ENCODE results near the gene FNDC3B. TPM values are rescaled to one million over a fixed set of nuclear protein-coding genes. Genes with fewer than 3 reads are reported as not detected.

FNDC3B gene
- total RNA-seq, 5 donors from 2014 or later (not counting 1 experiment from before 2014, with no cell fraction given), result 18.1 to 46.5 (median 23.5) TPM

DNA sequence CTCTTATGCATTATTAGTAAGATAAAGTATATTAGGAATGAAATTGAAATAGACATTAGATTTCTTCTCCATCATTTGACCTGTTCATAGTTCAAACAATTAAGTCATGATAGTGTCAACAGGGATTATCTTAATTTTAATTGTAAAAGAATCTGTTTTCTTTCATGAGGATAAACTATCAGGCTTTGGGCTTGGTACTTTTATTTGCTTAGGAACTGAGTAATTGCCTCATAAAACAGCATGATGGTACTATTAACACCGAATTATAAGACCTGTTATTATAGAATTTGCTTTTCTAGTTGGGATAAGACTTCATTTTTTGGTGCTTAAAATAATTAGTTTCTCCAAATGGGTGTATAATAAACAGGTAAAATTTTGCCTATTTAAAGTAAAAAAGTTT lies 71.8 kb downstream of the FNDC3B start:
- H3K36me3 ChIP-seq (ENCODE audit: control insufficient read depth in 2 of 2, extremely low read depth in 1 of 2, insufficient read depth in 1 of 2, low read length in 1 of 2), result no peaks in the 10 kb centered on the region
- DNase-seq, result no peak
- no peak overlapping the region for H3K27ac Mint-ChIP-seq
- H3K4me3 ChIP-seq (ENCODE audit: control insufficient read depth in 1 of 2, extremely low read depth in 1 of 2, low read length in 1 of 2), result no peak overlapping the region
- no peak for ATAC-seq (replicated peaks in 1 of 4)
- H3K27ac ChIP-seq (ENCODE audit: low read length), result no peak overlapping the region
- no CpG with 5 or more reads among the region's 1 CpG for WGBS (ENCODE audit: insufficient coverage)
- ChIA-PET POLR2A (no interaction called here), CTCF (interaction anchor here in 1 of 2 donors (0.7 kb wide), 1 partner anchor 15 kb away, joined by 10 read pairs; no protein-coding TSS in a partner anchor)
- H3K4me3 Mint-ChIP-seq, result no peak overlapping the region
- H3K9me3 ChIP-seq, result no peaks in the 10 kb centered on the region
- peaks cover 28 to 36% of the 10 kb centered on the region in 2 experiments for H3K4me1 ChIP-seq (ENCODE audit: control insufficient read depth in 1 of 2, extremely low read depth in 1 of 2, insufficient read depth in 2 of 2, low read length in 2 of 2)
- no peaks in the 10 kb centered on the region for H3K27me3 ChIP-seq (replicated peaks in 1 of 2; ENCODE audit: control insufficient read depth in 2 of 2, extremely low read depth in 1 of 2, insufficient read depth in 2 of 2, low read length in 1 of 2)
- H3K27me3 Mint-ChIP-seq, result peaks cover 0 to 2% of the 10 kb centered on the region in 2 donors
- H3K36me3 Mint-ChIP-seq, result peaks cover 26% of the 10 kb centered on the region
- H3K9me3 Mint-ChIP-seq, result no peaks in the 10 kb centered on the region
- H3K4me1 Mint-ChIP-seq, result peaks cover 47 to 60% (median 56%) of the 10 kb centered on the region in 3 donors

DNA sequence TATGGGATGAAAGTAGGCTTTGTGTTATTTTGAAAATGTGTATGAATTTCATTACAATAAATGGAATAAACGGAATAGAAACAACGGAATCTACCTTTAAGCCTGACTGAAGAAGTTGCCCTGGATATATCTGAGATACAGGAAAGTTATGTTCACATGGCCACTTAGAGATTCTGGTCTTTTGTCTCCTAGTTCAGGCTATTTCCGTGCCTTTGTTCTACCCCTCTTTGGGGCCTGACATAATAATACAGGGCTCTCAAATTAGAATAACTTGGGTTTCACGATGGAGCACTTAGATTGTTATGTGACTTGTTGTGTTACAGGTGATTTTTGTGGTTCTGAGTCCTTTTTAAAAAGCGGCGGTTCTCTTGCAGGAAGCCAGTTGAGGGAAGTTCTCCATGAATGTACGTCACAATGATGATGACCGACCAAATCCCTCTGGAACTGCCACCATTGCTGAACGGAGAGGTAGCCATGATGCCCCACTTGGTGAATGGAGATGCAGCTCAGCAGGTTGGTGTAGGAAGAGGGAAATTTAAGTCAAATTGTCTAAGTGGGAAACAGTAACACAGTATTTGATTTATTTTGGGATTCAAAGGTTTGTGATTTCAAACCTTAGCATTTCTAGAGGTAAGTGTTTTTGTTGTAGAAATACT lies 72.8 kb downstream of the FNDC3B start:
- H3K4me1 Mint-ChIP-seq, result peaks cover 36 to 57% (median 45%) of the 10 kb centered on the region in 3 donors

DNA sequence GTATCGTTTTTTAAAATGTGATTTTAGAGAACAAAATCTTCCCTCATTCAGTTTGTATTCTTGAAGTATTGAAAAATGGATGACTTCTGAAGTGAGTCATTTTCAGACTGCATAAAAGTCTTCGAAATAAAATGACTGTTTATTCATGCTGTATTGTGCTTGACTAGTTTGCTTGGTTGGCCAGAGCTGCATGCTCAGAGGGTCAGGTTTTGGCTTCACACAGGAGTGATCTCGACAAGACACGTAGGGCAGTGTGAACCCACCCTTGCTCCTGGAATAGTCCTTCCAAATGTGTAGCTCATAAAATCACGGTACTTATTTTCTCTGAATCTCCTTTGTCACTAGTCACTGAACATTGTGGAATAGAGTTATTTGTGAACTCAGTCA lies 73.3 kb downstream of the FNDC3B start:
- no peak overlapping the region for H3K4me3 ChIP-seq (ENCODE audit: control insufficient read depth in 1 of 2, extremely low read depth in 1 of 2, low read length in 1 of 2)
- no peaks in the 10 kb centered on the region for H3K27me3 ChIP-seq (replicated peaks in 1 of 2; ENCODE audit: control insufficient read depth in 2 of 2, extremely low read depth in 1 of 2, insufficient read depth in 2 of 2, low read length in 1 of 2)
- H3K9me3 Mint-ChIP-seq, result no peaks in the 10 kb centered on the region
- WGBS (ENCODE audit: insufficient coverage), result 100% methylated on average over 3 of the region's 5 CpGs
- no peak overlapping the region for H3K27ac Mint-ChIP-seq
- peaks cover 12 to 21% of the 10 kb centered on the region in 2 experiments for H3K4me1 ChIP-seq (ENCODE audit: control insufficient read depth in 1 of 2, extremely low read depth in 1 of 2, insufficient read depth in 2 of 2, low read length in 2 of 2)
- ChIA-PET CTCF (interaction anchor here in 1 of 2 donors (0.6 kb wide), 1 partner anchor 615 kb away, joined by 3 read pairs; no protein-coding TSS in a partner anchor), POLR2A (no interaction called here)
- H3K4me1 Mint-ChIP-seq, result peaks cover 32 to 52% (median 40%) of the 10 kb centered on the region in 3 donors
- H3K4me3 Mint-ChIP-seq, result no peak overlapping the region
- DNase-seq, result no peak
- H3K36me3 Mint-ChIP-seq, result peaks cover 35% of the 10 kb centered on the region
- ATAC-seq (replicated peaks in 1 of 4), result no peak
- H3K27ac ChIP-seq (ENCODE audit: low read length), result no peak overlapping the region
- H3K27me3 Mint-ChIP-seq, result no peaks in the 10 kb centered on the region
- no peaks in the 10 kb centered on the region for H3K9me3 ChIP-seq
- H3K36me3 ChIP-seq (ENCODE audit: control insufficient read depth in 2 of 2, extremely low read depth in 1 of 2, insufficient read depth in 1 of 2, low read length in 1 of 2), result no peaks in the 10 kb centered on the region

More for the DNA sequence above, 72.8 kb downstream of the FNDC3B start:
- ChIA-PET CTCF (interaction anchor here in 1 of 2 donors (0.5 kb wide), 1 partner anchor 60 kb away, joined by 3 read pairs; no protein-coding TSS in a partner anchor), POLR2A (no interaction called here)
- Histone ChIP-seq H3K4me3 (ENCODE audit: control insufficient read depth in 1 of 2, extremely low read depth in 1 of 2, low read length in 1 of 2) (no peak overlapping the region), H3K27ac (ENCODE audit: low read length) (no peak overlapping the region), H3K27me3 (replicated peaks in 1 of 2; ENCODE audit: control insufficient read depth in 2 of 2, extremely low read depth in 1 of 2, insufficient read depth in 2 of 2, low read length in 1 of 2) (no peaks in the 10 kb centered on the region), H3K4me1 (ENCODE audit: control insufficient read depth in 1 of 2, extremely low read depth in 1 of 2, insufficient read depth in 2 of 2, low read length in 2 of 2) (peaks cover 18 to 27% of the 10 kb centered on the region in 2 experiments), H3K9me3 (no peaks in the 10 kb centered on the region), H3K36me3 (ENCODE audit: control insufficient read depth in 2 of 2, extremely low read depth in 1 of 2, insufficient read depth in 1 of 2, low read length in 1 of 2) (no peaks in the 10 kb centered on the region)
- Mint-ChIP-seq H3K27me3 (peaks cover 0 to 2% of the 10 kb centered on the region in 2 donors), H3K27ac (no peak overlapping the region), H3K36me3 (peaks cover 34% of the 10 kb centered on the region), H3K9me3 (no peaks in the 10 kb centered on the region), H3K4me3 (no peak overlapping the region)
- ATAC-seq (replicated peaks in 1 of 4), result no peak
- DNase-seq, result no peak
- 94% methylated on average over 7 of the region's 9 CpGs for WGBS (ENCODE audit: insufficient coverage)

DNA sequence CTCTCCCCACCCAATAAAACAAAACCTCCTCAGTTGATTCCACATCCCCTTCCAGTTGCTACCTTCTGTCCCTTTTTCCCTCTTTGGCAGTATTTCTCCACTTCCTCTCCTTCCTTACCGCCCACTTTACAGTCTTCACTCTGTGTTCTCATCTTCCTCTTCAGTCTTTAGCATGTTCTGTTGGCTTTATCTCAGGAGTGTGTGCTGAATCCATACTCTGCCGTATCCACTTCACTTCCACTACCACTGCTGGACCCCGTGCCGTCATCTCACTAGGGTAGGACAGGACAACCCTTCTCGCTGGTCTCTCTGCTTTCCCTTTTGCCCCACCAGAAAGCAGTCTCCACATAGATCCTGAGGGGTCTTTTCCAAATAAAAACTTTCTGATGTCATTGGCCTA lies 74.3 kb downstream of the FNDC3B start:
- ATAC-seq (replicated peaks in 1 of 4), result no peak
- no peaks in the 10 kb centered on the region for H3K27me3 Mint-ChIP-seq
- peaks cover 44% of the 10 kb centered on the region for H3K36me3 Mint-ChIP-seq
- Histone ChIP-seq H3K27ac (ENCODE audit: low read length) (no peak overlapping the region), H3K36me3 (ENCODE audit: control insufficient read depth in 2 of 2, extremely low read depth in 1 of 2, insufficient read depth in 1 of 2, low read length in 1 of 2) (no peaks in the 10 kb centered on the region), H3K9me3 (no peaks in the 10 kb centered on the region), H3K4me1 (ENCODE audit: control insufficient read depth in 1 of 2, extremely low read depth in 1 of 2, insufficient read depth in 2 of 2, low read length in 2 of 2) (peaks cover 3 to 12% of the 10 kb centered on the region in 2 experiments), H3K27me3 (replicated peaks in 1 of 2; ENCODE audit: control insufficient read depth in 2 of 2, extremely low read depth in 1 of 2, insufficient read depth in 2 of 2, low read length in 1 of 2) (no peaks in the 10 kb centered on the region), H3K4me3 (ENCODE audit: control insufficient read depth in 1 of 2, extremely low read depth in 1 of 2, low read length in 1 of 2) (no peak overlapping the region)
- 95% methylated on average over 4 of the region's 5 CpGs for WGBS (ENCODE audit: insufficient coverage)
- H3K9me3 Mint-ChIP-seq, result no peaks in the 10 kb centered on the region
- H3K4me1 Mint-ChIP-seq, result peaks cover 24 to 42% (median 30%) of the 10 kb centered on the region in 3 donors
- no peak for DNase-seq
- ChIA-PET CTCF (no interaction called here), POLR2A (no interaction called here)
- H3K4me3 Mint-ChIP-seq, result no peak overlapping the region
- no peak overlapping the region for H3K27ac Mint-ChIP-seq

DNA sequence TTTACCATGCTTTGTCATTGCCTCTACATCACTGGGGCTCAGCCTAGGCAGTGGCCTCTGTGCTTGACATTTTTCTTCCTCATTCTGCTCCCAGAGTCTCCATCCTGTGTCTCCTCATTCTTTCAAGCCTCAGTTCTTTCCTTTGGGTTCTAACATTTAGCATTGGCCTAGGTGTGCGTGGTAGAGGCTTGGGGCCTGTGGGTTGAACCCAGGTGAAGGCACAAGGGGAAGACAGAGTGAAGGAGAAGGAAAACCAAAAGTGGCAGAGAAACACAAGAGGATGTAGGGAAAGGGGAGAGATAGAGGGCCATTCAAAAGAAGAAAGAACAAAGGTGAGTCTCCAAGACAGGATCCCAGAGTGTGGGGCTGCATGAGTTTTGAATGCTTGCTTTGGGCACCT lies 75.7 kb downstream of the FNDC3B start:
- Mint-ChIP-seq H3K36me3 (peaks cover 51% of the 10 kb centered on the region), H3K9me3 (no peaks in the 10 kb centered on the region), H3K27me3 (no peaks in the 10 kb centered on the region), H3K27ac (no peak overlapping the region), H3K4me1 (peaks cover 19 to 32% (median 19%) of the 10 kb centered on the region in 3 donors), H3K4me3 (no peak overlapping the region)
- H3K27me3 ChIP-seq (replicated peaks in 1 of 2; ENCODE audit: control insufficient read depth in 2 of 2, extremely low read depth in 1 of 2, insufficient read depth in 2 of 2, low read length in 1 of 2), result no peaks in the 10 kb centered on the region
- no peaks in the 10 kb centered on the region for H3K36me3 ChIP-seq (ENCODE audit: control insufficient read depth in 2 of 2, extremely low read depth in 1 of 2, insufficient read depth in 1 of 2, low read length in 1 of 2)
- WGBS (ENCODE audit: insufficient coverage), result 100% methylated on average over 1 of the region's 1 CpG
- no peak overlapping the region for H3K4me3 ChIP-seq (ENCODE audit: control insufficient read depth in 1 of 2, extremely low read depth in 1 of 2, low read length in 1 of 2)
- ATAC-seq (replicated peaks in 1 of 4) (no peak), DNase-seq (no peak)
- POLR2A ChIA-PET, result no interaction called here
- H3K4me1 ChIP-seq (ENCODE audit: control insufficient read depth in 1 of 2, extremely low read depth in 1 of 2, insufficient read depth in 2 of 2, low read length in 2 of 2), result peaks cover 0 to 4% of the 10 kb centered on the region in 2 experiments
- no peaks in the 10 kb centered on the region for H3K9me3 ChIP-seq
- no peak overlapping the region for H3K27ac ChIP-seq (ENCODE audit: low read length)
- CTCF ChIA-PET, result no interaction called here

DNA sequence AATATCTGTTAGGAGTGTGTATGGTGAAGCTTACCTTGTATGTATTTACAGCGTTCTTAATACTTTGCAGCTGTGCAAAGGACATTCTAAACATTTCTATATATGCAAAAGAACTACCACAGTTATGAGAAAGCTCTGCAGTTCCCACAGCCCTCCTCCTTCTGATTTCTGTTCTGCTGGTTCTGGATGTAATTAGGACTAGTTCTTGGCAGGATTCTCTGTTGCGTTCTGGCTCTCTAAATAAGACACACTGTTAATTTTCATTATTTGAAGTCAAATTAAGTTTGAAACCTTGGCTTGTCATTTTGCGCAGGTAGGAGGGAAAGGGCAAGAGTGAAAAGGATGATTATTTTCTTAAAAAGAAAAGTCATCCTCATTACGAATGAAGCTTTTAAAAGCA lies 76.4 kb downstream of the FNDC3B start:
- Mint-ChIP-seq H3K9me3 (no peaks in the 10 kb centered on the region), H3K4me1 (peaks cover 12 to 29% (median 14%) of the 10 kb centered on the region in 3 donors), H3K27me3 (no peaks in the 10 kb centered on the region), H3K4me3 (no peak overlapping the region), H3K27ac (no peak overlapping the region), H3K36me3 (peaks cover 51% of the 10 kb centered on the region)
- Histone ChIP-seq H3K4me1 (ENCODE audit: control insufficient read depth in 1 of 2, extremely low read depth in 1 of 2, insufficient read depth in 2 of 2, low read length in 2 of 2) (no peaks in the 10 kb centered on the region), H3K36me3 (ENCODE audit: control insufficient read depth in 2 of 2, extremely low read depth in 1 of 2, insufficient read depth in 1 of 2, low read length in 1 of 2) (no peaks in the 10 kb centered on the region), H3K4me3 (ENCODE audit: control insufficient read depth in 1 of 2, extremely low read depth in 1 of 2, low read length in 1 of 2) (no peak overlapping the region), H3K27ac (ENCODE audit: low read length) (no peak overlapping the region), H3K9me3 (no peaks in the 10 kb centered on the region), H3K27me3 (replicated peaks in 1 of 2; ENCODE audit: control insufficient read depth in 2 of 2, extremely low read depth in 1 of 2, insufficient read depth in 2 of 2, low read length in 1 of 2) (no peaks in the 10 kb centered on the region)
- ChIA-PET POLR2A (interaction anchor here in 1 of 2 donors (0.6 kb wide), 1 partner anchor 74 kb away, joined by 4 read pairs; no protein-coding TSS in a partner anchor), CTCF (interaction anchor here in 1 of 2 donors (0.9 kb wide), 1 partner anchor 49 kb away, joined by 3 read pairs; no protein-coding TSS in a partner anchor)
- WGBS (ENCODE audit: insufficient coverage), result no CpG with 5 or more reads among the region's 4 CpGs
- ATAC-seq (replicated peaks in 1 of 4) (no peak), DNase-seq (no peak)

Data from T-cell (primary cell).